Trophoblast cell (in vitro differentiated cells and primary cell): ENCODE results near the gene MCTP2.

Experiments
- DNase-seq, 2 donors: peaks; one replicate each; pipeline ENCODE4 v3.0.0-alpha.2; 2016
- H2AFZ ChIP-seq: 2 replicates; pipeline ENCODE4 v1.6.1; 2013; ENCODE audit warnings: low read length, moderate library complexity, mild to moderate bottlenecking; ENCODE audit not compliant: insufficient read depth, poor library complexity
- H2AK5ac ChIP-seq: 2 replicates; pipeline ENCODE4 v1.6.1; 2013; ENCODE audit warnings: mild to moderate bottlenecking, low read length
- H2BK120ac ChIP-seq: 2 replicates; pipeline ENCODE4 v1.6.1; 2013; ENCODE audit warnings: low read length, mild to moderate bottlenecking, moderate library complexity; ENCODE audit not compliant: insufficient read depth, poor library complexity
- H2BK12ac ChIP-seq: 2 replicates; pipeline ENCODE4 v1.6.1; 2013; ENCODE audit warnings: mild to moderate bottlenecking, low read length, moderate library complexity
- H2BK5ac ChIP-seq: 2 replicates; pipeline ENCODE4 v1.6.1; 2013; ENCODE audit warnings: low read length, low read depth, moderate library complexity, mild to moderate bottlenecking; ENCODE audit not compliant: poor library complexity
- H3K14ac ChIP-seq: 2 replicates; pipeline ENCODE4 v1.6.1; 2013; ENCODE audit warnings: mild to moderate bottlenecking, low read length
- H3K18ac ChIP-seq: 2 replicates; pipeline ENCODE4 v1.6.1; 2013; ENCODE audit warnings: mild to moderate bottlenecking, low read length
- H3K23ac ChIP-seq: 2 replicates; pipeline ENCODE4 v1.6.1; 2013; ENCODE audit warnings: low read length
- H3K27ac ChIP-seq: 2 replicates; pipeline ENCODE4 v1.5.1; 2013; ENCODE audit warnings: low read depth, mild to moderate bottlenecking, inconsistent platforms, low read length, moderate library complexity
- H3K27me3 ChIP-seq: 2 replicates; pipeline ENCODE4 v1.6.1; 2013; ENCODE audit warnings: inconsistent platforms, mild to moderate bottlenecking, low read length, moderate library complexity; ENCODE audit not compliant: insufficient read depth
- H3K36me3 ChIP-seq, 2 experiments: 1 replicate in 1 of 2; 2 replicates in 1 of 2; pipeline ENCODE4 v1.6.1; 2013; ENCODE audit warnings: low read length in 2 of 2, mild to moderate bottlenecking in 2 of 2, moderate library complexity in 1 of 2; ENCODE audit not compliant: insufficient read depth in 2 of 2, control insufficient read depth in 1 of 2
- H3K4ac ChIP-seq: 2 replicates; pipeline ENCODE4 v1.6.1; 2013; ENCODE audit warnings: low read depth, mild to moderate bottlenecking, low read length, moderate library complexity
- H3K4me1 ChIP-seq, 2 experiments: 1 replicate in 1 of 2; 2 replicates in 1 of 2; pipeline ENCODE4 v1.6.1; 2013; ENCODE audit warnings: low read length in 2 of 2, mild to moderate bottlenecking in 2 of 2, moderate library complexity in 1 of 2; ENCODE audit not compliant: insufficient read depth in 2 of 2, control insufficient read depth in 1 of 2
- H3K4me2 ChIP-seq: 2 replicates; pipeline ENCODE4 v1.6.1; 2013; ENCODE audit warnings: inconsistent platforms, mild to moderate bottlenecking, low read length, moderate library complexity
- H3K4me3 ChIP-seq: 2 replicates; pipeline ENCODE4 v1.5.1; 2013; ENCODE audit warnings: mild to moderate bottlenecking, low read depth, low read length, inconsistent platforms
- H3K79me1 ChIP-seq: one replicate; pipeline ENCODE4 v1.6.1; 2013; ENCODE audit warnings: low read length
- H3K79me2 ChIP-seq: 2 replicates; pipeline ENCODE4 v1.6.1; 2013; ENCODE audit warnings: low read length, mild to moderate bottlenecking; ENCODE audit not compliant: control insufficient read depth, insufficient read depth, poor library complexity
- H3K9ac ChIP-seq: 2 replicates; pipeline ENCODE4 v1.6.1; 2013; ENCODE audit warnings: mild to moderate bottlenecking, low read length
- H3K9me3 ChIP-seq: 2 replicates; pipeline ENCODE4 v1.6.1; 2013; ENCODE audit warnings: low read depth, mild to moderate bottlenecking, control low read depth, inconsistent platforms, low read length; ENCODE audit not compliant: insufficient read depth
- H4K12ac ChIP-seq: 2 replicates; pipeline ENCODE4 v1.6.1; 2013; ENCODE audit warnings: low read depth, mild to moderate bottlenecking, low read length, moderate library complexity
- H4K8ac ChIP-seq: 2 replicates; pipeline ENCODE4 v1.6.1; 2013; ENCODE audit warnings: low read depth, mild to moderate bottlenecking, low read length, moderate library complexity
- H4K91ac ChIP-seq: one replicate; pipeline ENCODE4 v1.6.1; 2013; ENCODE audit warnings: low read depth, mild to moderate bottlenecking, low read length, moderate library complexity
- WGBS: extraction: QIAGEN DNeasy Blood & Tissue Kit; methylation state at CpG from one replicate; pipeline ENCODE4 v1.1.7; 2013; ENCODE audit warnings: missing lambda C conversion rate; ENCODE audit not compliant: insufficient read length, insufficient coverage; ENCODE audit errors: extremely low coverage; 5-methylcytosine and 5-hydroxymethylcytosine counted together

MCTP2 gene

GRCh38 chr15:94455297-94455696 is 223.9 kb downstream of the MCTP2 start:
- no peak overlapping the region for H2BK12ac ChIP-seq
- no peak overlapping the region for H3K4ac ChIP-seq
- no peak overlapping the region for H2AFZ ChIP-seq
- H2AK5ac ChIP-seq, result no peak overlapping the region
- H3K18ac ChIP-seq, result no peak overlapping the region
- no peak overlapping the region for H2BK120ac ChIP-seq
- H4K91ac ChIP-seq, result no peak overlapping the region
- DNase-seq, result no peak
- H3K9me3 ChIP-seq, result no peaks in the 10 kb centered on the region
- no peak overlapping the region for H3K23ac ChIP-seq
- H4K12ac ChIP-seq, result no peak overlapping the region
- H3K14ac ChIP-seq, result no peak overlapping the region
- H4K8ac ChIP-seq, result no peak overlapping the region
- H3K4me2 ChIP-seq, result no peak overlapping the region
- no peak overlapping the region for H3K9ac ChIP-seq
- no peaks in the 10 kb centered on the region for H3K79me1 ChIP-seq
- no peak overlapping the region for H3K4me3 ChIP-seq
- no peaks in the 10 kb centered on the region for H3K79me2 ChIP-seq
- H3K36me3 ChIP-seq, result no peaks in the 10 kb centered on the region
- H2BK5ac ChIP-seq, result no peak overlapping the region
- no peak overlapping the region for H3K27ac ChIP-seq
- H3K4me1 ChIP-seq, result peaks cover 0 to 3% of the 10 kb centered on the region in 2 experiments
- H3K27me3 ChIP-seq, result no peaks in the 10 kb centered on the region
- no CpG with 5 or more reads among the region's 9 CpGs for WGBS

- Histone ChIP-seq H4K91ac (no peak overlapping the region), H3K79me1 (no peaks in the 10 kb centered on the region), H2BK120ac (no peak overlapping the region), H3K23ac (no peak overlapping the region), H3K4ac (no peak overlapping the region), H3K18ac (no peak overlapping the region), H3K36me3 (no peaks in the 10 kb centered on the region), H3K79me2 (no peaks in the 10 kb centered on the region), H3K14ac (no peak overlapping the region), H2BK5ac (no peak overlapping the region), H2AFZ (no peak overlapping the region), H2AK5ac (no peak overlapping the region), H3K4me1 (peaks cover 0 to 3% of the 10 kb centered on the region in 2 experiments), H3K9me3 (no peaks in the 10 kb centered on the region), H4K12ac (no peak overlapping the region), H3K27me3 (no peaks in the 10 kb centered on the region), H3K27ac (no peak overlapping the region), H2BK12ac (no peak overlapping the region), H4K8ac (no peak overlapping the region), H3K4me2 (no peak overlapping the region), H3K9ac (no peak overlapping the region), H3K4me3 (no peak overlapping the region)
- WGBS, result no CpG with 5 or more reads among the region's 5 CpGs
- no peak for DNase-seq
These were observed 224.9 kb downstream of the MCTP2 start for GRCh38 chr15:94456226-94456625.

- no peak overlapping the region for H2AFZ ChIP-seq
- no peak overlapping the region for H3K18ac ChIP-seq
- H3K36me3 ChIP-seq, result no peaks in the 10 kb centered on the region
- H2AK5ac ChIP-seq, result no peak overlapping the region
- H3K4me1 ChIP-seq, result peaks cover 0 to 3% of the 10 kb centered on the region in 2 experiments
- H3K4ac ChIP-seq, result no peak overlapping the region
- no peak overlapping the region for H3K4me2 ChIP-seq
- no peak for DNase-seq
- H3K23ac ChIP-seq, result no peak overlapping the region
- H2BK12ac ChIP-seq, result no peak overlapping the region
- no peak overlapping the region for H3K9ac ChIP-seq
- H3K4me3 ChIP-seq, result no peak overlapping the region
- no peak overlapping the region for H3K14ac ChIP-seq
- no peak overlapping the region for H2BK120ac ChIP-seq
- no peak overlapping the region for H4K8ac ChIP-seq
- H3K9me3 ChIP-seq, result no peaks in the 10 kb centered on the region
- H2BK5ac ChIP-seq, result no peak overlapping the region
- no peaks in the 10 kb centered on the region for H3K79me1 ChIP-seq
- no peak overlapping the region for H3K27ac ChIP-seq
- H3K27me3 ChIP-seq, result no peaks in the 10 kb centered on the region
- no peaks in the 10 kb centered on the region for H3K79me2 ChIP-seq
- no peak overlapping the region for H4K12ac ChIP-seq
- no peak overlapping the region for H4K91ac ChIP-seq
- no CpG with 5 or more reads among the region's 8 CpGs for WGBS
These were observed 226.3 kb downstream of the MCTP2 start for GRCh38 chr15:94457661-94458060.

GRCh38 chr15:94460624-94461023 is 229.3 kb downstream of the MCTP2 start:
- no peak overlapping the region for H4K91ac ChIP-seq
- WGBS, result no CpG with 5 or more reads among the region's 1 CpG
- no peak overlapping the region for H3K27ac ChIP-seq

More at GRCh38 chr15:94460624-94461023, 229.3 kb downstream of the MCTP2 start:
- H3K14ac ChIP-seq, result no peak overlapping the region
- no peak overlapping the region for H3K18ac ChIP-seq
- H3K23ac ChIP-seq, result no peak overlapping the region
- H3K79me2 ChIP-seq, result no peaks in the 10 kb centered on the region
- H3K9ac ChIP-seq, result no peak overlapping the region
- H3K79me1 ChIP-seq, result no peaks in the 10 kb centered on the region
- H4K12ac ChIP-seq, result no peak overlapping the region
- no peak overlapping the region for H2AK5ac ChIP-seq
- H2AFZ ChIP-seq, result no peak overlapping the region
- H3K4me3 ChIP-seq, result no peak overlapping the region
- H3K9me3 ChIP-seq, result no peaks in the 10 kb centered on the region
- H3K36me3 ChIP-seq, result no peaks in the 10 kb centered on the region
- H3K4me2 ChIP-seq, result no peak overlapping the region
- DNase-seq, result no peak
- no peaks in the 10 kb centered on the region for H3K27me3 ChIP-seq
- no peak overlapping the region for H2BK5ac ChIP-seq
- no peaks in the 10 kb centered on the region for H3K4me1 ChIP-seq
- H4K8ac ChIP-seq, result no peak overlapping the region
- H2BK120ac ChIP-seq, result no peak overlapping the region
- no peak overlapping the region for H3K4ac ChIP-seq
- H2BK12ac ChIP-seq, result no peak overlapping the region
